Kidney glomerular epithelial cell (primary cell): ENCODE data around the gene TLK1.

Source experiments
- DNase-seq: peaks from one replicate; lab custom pipeline; 2025; lab: John Stamatoyannopoulos, UW

Gene TLK1

DNA sequence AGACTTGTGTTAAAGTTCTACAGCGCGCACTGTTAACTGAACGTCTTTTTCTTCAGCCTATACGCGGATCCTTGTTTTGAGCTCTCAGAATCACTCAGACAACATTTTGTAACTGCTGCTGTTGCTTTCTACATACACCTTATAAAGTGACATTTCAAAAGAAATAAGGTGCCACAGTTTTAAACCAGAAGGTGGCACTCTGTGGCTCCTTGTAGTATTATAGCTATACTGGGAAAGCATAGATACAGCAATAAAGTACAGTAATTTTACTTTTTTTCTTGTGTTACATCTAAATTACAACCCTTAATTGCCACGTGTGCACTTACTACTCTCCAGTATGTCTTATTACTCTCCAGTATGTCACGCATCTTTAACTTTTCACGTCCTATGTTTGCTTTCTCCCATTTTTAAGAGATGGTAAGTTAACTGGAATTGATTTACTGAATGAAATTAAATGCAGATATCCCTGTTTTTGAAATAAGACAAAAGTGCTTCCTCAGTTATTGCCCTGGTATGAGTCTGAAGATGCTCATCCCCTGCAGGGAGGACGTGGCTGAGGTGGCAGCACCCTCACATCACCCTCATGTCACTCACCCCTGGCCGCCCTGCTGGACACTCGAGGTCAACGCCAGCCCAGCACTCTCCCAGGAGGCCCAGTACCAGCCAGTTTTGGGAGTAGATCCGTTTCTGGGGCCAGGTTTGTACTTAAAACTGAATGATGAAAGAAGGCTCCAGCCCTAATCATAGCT is 193.9 kb downstream of the TLK1 start:
- no peak for DNase-seq

DNA sequence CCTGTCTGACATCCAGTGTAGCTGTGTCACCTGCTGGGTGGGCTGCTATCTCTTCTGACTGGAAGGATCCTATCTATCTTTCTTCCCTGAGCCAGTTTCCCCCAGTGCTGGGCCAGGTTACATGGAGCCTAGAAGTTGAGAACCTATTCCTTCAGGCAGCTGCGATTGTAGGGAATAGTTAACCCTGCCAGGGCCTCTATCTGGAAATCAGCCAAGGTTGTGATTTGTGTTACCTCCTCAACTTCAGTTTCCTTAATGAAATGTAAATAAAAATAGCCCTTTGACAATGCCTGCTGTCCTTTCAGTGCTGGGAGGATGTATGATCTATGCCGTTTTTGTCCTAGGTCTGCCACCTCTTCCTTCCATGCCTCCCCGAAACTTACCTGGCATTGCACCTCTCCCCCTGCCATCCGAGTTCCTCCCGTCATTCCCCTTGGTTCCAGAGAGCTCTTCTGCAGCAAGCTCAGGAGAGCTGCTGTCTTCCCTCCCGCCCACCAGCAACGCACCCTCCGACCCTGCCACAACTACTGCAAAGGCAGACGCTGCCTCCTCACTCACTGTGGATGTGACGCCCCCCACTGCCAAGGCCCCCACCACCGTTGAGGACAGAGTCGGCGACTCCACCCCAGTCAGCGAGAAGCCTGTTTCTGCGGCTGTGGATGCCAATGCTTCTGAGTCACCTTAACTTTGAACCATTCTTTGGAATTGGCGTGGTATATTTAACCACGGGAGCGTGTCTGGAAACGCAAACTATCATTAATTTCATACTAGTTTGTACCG is 195.1 kb downstream of the TLK1 start:
- DNase-seq: no peak

DNA sequence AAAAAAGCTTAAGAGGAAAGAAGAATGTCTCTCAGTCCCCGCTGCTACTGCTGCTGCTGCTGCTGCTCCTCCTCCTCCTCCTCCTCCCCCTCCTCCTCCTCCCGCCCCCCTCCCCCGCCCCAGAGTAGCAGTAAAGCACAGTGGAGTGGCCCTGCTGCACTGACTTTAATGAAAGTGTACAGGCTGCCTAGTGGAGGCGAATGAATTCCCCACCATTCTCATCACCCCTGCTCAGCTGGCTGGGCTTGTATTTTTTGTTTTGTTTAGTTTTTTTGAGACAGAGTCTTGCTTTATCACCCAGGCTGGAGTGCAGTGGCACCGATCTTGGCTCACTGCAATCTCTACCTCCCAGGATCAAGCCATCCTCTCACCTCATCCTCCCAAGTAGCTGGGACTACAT is 197.3 kb downstream of the TLK1 start:
- DNase-seq: no peak

DNA sequence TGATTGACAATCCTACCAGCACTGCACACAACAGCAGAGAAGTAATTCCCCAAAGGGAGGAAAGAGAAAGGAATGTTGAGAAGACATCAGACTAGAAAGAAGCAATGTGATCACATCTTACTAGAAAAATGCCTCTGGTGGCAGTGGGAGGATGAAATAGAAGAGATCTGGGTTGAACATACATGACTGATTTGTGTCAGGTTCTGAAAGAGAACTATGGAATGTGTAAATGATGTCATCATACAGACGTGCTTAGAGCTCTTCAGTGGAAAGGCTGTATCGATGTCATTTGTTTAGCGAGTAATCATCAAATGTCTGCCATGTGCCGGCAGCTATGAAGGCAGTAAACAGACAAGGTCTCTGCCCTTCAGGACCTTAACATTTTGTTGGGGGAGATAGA is 206.8 kb downstream of the TLK1 start:
- no peak for DNase-seq

DNA sequence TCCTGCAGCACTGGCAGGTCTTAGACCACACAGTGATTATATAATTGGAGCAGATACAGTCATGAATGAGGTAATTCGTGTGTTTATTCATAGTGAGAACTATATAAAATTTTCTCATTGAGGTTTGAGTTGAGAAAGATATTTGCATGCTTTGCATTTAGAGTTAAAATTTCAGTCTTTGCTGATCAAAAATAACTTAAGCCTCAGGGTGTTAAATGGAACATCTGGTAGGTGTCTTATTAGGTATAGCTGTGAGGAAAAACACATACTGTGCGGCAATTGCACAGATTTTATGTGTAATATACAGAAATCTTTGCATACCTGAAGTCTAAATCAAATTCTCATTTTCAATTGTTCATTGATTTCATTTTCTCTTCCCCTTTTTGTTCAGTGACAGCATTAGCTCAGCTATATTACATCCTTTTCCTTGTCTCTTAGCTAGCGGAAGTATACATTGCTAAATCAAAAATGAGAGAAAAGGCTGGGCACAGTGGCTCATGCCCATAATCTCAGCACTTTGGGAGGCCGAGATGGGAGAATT is 210.4 kb downstream of the TLK1 start:
- no peak for DNase-seq

DNA sequence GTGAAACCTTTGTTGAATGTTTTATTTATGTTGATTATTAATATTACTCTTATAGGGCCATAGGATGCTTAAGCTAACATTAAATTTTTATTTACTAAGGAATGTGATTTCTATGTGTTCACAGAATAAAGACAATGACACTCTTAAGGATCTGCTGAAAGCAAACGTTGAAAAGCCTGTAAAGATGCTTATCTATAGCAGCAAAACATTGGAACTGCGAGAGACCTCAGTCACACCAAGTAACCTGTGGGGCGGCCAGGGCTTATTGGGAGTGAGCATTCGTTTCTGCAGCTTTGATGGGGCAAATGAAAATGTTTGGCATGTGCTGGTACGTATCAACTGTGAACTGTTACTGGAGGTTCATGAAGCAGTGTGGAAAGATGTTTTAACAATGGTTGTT is 211.3 kb downstream of the TLK1 start:
- no peak for DNase-seq

DNA sequence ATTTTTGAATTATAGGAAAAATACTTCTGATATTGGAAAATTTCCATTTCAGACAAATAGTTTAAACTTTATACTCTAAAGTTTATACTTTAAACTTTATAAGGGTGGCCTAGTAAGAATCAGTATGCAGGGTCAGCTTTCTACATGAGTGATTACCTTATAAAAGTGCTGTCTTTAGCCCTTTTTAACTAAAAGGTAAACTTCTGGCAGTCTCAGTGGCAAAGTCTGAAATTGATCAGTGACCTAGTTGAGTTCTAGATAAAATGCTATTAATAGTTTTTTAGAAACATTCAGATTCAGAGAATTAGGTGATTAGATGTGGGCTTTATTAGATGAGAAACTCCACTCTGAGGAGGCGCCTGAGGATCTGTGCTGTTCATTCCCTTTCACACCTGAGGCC is 216.1 kb downstream of the TLK1 start:
- no peak for DNase-seq

DNA sequence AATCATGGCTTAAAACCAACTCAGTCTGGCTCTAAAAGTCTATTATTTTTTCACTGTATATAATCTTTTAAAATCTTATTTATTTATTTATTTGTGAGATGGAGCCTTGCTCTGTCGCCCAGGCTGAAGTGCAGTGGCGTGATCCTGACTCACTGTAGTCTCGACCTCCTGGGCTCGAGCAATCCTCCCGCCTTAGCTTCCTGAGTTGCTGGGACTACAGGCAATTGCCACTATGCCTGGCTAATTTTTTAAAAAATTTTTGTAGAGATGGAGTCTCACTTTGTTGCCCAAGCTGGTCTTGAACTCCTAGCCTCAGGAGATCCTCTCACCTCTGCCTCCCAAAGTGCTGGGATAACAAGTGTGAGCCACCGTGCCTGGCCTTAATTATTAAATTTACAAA is 217.1 kb downstream of the TLK1 start:
- DNase-seq: no peak

DNA sequence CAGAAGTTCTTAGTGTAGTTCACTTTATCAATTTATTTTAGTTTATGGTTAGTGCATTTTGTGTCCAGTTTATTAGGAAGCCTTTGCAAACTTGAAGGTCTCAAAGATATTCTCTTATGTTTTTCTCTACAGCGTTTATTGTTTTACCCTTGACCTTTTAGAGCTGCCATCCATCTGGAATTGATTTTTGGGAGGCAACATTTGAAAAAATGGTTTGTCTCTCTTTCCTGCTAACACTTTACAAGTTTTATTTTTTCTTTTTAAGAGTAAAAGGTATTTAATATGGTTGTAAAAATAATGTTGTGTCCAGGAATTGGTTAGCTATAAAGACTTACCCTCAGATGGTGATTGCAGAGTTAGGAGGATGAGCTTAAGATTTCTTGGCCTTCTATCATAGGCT is 217.7 kb downstream of the TLK1 start:
- no peak for DNase-seq

DNA sequence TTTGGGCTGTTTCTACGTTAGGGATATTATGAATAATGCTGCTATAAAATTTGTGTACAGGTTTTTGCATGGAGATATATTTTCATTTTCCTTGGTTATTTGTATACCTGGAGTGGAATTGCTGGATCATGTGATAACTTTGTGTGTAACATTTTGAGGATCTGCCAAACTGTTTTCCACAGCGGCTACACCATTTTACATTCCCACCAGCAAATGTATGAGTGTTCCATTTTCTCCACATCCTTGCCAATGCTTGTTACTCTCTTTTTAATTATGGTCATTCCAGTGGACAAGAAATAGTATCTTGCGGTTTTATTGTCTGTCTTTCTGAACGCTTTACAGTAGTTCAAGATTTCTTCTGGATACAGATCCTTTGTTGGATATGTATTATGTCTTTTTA is 218.1 kb downstream of the TLK1 start:
- DNase-seq: no peak
